T-helper 22 cell (primary cell): Measurements from ENCODE around the gene TMEM30A.
A peak's percentile ranks its signal among the peaks of the same experiment; 100 is the strongest.

Source experiments
- DNase-seq: peaks from one replicate; pipeline ENCODE4 v3.0.0-alpha.2; 2020; ENCODE audit warnings: low read depth

The TMEM30A gene

DNA sequence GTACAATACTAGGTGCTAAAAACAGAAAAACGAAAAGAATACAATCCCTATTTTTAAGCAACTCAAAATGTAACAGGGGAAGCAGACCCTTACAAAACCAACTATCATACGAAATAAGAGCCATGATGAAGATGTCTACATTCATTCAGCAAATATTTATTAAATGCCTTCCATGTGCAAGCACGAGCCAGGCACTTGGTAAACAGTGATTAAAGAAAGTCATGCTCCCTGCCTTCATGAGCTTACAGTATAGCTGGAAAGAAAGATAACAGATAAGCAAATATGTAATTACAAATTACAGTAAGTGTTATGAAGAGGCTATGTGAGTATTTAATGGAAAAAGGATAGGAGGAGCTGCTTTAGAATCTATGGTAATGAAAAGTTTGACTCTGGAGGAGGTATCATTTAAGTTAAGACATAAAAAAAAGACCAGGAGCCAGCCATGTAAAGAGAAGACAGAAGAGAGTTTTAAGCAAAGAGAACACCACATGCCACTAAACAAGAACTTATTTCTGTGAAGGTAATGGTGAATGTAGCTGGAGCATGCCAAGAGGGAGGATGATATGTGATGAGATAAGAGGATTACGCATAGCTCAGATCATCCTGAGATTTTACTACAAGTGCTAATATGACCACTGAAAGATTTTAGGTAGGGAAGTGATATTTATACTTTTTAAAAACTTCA, 21.7 kb downstream of the TMEM30A start:
- no peak for DNase-seq

DNA sequence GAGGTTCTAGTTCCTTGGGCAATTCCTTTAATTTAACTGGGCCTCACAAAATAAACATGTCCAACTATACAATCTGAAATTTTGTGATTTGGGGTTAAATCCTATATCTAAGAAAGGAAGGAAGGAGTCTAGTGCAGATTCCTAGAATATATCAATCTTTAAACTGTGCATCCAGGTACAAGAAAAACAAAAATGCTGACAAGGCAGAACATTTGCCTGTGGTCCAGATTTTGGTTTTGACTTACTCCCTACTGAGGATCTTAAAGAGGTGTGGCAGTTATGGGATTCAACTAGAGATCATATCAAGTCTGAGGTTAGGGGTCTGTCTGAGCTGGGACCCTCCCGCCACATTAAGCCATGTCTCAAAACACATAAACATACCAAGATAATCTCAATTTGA, 23.3 kb downstream of the TMEM30A start:
- DNase-seq = no peak

DNA sequence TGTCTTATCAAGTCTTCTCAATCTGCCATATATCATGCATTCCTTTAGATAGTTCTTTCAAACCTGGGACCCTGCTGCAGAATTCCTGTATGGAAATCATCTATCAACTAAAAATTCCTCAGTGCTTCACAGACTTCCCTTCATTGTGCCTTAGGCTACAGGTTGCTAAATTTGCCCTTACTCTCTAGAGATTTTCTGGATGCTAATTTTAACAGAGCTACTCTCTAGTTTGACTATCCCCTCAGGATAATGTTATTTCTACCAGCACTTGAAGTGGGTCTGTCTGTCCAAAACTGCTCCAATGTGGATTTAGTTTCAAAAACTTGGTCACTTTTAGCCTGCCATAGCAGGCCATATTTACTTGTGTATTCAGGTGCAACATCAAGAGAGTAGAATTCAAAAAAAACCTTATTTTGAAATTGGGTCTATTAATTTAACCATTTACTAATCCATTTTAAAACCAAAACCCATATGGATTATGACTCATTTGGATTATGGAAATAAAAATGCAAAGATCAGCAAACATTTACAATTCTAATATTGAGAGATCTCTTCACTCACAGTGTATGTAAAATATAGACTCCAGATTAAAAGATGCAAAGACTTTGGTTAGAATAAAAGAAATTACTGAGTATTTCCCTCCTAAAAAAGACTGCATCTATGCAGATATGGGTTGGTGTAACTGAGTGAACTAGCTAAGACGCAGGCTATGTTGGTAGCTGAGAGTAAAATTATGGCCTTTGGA, 27.1 kb downstream of the TMEM30A start:
- no peak for DNase-seq

DNA sequence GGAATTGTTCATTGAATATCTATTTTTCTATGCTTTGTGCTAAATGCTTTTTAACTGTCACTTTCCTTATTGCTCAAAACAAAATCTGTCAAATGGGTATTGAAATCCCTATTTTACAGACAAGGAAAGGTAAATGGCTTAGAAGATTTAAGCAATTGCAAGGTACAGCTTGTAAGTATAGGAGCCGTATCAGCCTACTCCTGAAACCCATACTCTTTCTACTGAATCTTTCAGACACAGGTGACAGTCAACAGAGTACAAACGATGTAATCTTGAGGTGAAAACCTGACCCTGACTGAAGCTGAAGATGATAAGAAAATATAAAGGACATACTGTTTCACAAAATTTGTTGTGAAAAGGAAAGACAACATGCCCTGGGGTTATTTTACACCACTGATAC, 34.0 kb downstream of the TMEM30A start:
- DNase-seq = no peak

DNA sequence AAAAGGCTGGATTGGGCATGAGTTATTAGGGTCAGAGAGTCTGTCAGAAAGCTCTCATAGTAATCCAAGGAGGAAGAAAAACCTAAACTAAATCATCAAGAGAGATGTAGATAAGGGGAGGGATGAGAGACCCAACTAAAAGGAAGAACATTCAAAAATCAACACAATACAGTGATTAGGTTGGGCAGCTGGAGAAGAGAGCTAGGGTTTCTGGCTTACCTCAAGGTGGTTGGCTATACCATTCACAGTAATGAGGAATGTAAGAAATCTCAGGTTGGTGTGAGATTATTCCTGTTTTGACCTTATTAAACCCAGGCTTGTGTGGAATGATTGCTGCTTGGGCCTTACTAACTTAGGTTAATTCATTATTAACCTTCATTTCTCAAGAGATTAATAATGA, 34.8 kb downstream of the TMEM30A start:
- DNase-seq = no peak

DNA sequence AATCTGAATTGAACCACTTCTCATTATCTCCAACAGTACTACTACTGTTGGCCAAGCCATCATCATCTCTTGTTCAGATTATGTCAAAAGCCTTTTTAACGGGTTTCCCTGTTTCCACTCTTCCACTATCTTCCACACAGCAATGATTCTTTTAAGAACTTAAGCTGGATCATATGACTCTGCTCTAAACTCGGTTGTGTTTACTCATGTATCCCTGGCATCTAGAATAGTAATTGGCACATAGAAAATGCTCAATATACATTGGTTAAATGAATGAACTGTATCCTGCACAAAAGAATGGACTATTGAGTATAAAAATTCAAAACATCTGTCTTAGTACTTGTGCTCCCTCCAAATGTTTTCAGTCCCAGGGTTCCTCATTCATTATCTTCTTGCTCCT, 38.2 kb downstream of the TMEM30A start:
- no peak for DNase-seq

DNA sequence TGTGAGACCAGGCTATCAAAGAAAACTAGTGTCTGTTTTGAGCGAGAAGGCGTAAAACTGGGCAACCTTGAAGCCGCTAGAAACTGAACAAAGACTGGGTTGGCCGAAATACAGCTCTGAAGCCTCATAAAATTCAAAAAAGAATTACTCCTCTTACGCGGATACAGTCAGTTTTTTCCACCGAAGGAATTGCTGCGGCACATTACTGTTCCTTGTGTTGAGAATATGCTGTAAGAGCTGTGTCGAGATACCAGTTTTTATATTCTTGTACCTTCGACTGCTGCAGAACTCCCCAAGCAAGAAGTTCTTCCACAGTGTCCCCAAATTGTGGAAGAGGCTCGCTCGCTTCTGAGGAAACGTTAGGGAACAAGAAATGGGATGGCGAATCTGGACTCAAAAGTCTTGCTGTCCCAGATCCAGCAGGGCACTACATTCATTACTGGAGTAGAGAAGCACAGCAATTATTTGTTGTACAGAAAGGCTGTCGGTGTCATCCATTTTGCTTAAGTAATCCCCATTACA, 40.5 kb downstream of the TMEM30A start:
- no peak for DNase-seq

DNA sequence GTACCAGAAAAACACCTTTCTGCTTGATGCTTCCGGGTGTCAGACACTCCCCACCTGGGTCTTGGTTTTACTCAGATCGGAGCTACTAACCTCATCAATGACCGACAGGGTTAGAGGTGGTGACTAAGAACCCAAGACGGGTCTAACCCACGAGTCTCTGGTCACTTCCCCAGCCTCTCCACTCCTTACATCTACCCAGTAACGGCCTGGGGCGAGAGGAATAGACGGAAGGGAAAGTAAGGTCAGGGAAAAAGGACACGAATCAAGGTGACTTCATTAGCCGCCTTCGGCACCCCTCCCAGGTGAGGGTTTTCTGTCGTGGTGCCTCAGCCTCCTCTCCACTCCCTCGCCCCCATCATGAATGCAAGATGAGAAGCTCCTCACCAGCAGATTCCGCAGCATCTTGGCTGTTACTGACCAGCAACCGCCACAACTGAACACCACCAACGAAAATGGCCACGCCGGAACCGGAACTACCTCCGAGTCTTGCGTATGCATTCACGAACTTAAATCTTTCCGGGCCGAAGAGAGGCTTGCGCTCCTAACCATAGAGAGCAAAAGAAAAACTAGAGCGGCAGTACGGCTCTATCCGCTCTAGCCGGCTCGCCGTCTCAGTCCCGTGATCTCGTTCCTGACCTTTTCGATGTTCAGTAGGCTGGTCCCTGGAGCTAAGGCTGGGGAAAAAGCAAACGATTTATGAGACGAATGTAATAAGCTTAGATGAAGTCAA, 41.1 kb downstream of the TMEM30A start, which contains the start of gene COX7A2:
Gene COX7A2 (minus strand): TSS at position 469 of the 730 bp plus-strand sequence. CDS start 67 bp downstream, at position 402.
- DNase-seq = peak; percentile 71

DNA sequence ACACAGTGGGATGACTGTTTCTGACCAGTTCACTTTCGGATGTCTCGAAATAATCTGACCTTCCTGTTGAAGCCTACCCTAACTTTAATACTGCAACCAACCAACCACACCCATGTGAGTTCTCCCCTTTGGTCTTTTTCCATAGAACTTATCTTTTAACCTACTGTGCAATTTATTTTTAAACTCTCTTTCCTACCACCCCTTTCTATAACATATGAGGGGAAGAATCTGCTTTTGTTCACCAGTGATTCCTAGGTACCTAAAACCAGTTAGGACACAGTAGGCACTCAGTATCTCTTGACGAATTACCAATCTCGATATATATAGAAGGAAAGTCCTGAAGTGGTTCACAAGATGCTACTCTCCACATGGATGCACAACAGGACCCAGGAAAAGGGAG, 48.0 kb downstream of the TMEM30A start:
- no peak for DNase-seq

DNA sequence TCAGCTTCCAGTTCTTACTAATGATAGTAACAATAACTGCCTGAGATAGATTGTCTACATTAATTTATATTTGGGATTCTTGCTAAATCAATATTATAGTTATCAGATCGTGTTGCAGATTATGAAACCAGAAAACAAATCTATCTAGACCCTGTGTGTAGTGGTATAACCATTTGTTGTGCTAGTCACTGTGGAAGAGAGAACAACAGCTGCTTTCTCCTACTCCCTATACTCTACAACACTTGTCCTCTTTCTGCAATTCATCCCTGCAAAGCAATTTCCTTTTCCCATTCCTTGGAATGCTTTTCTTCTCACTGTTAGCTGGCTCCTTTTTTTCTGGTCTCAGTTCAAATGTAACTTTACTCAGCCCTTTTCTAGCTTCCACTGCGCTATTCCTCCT, 49.3 kb downstream of the TMEM30A start:
- no peak for DNase-seq

DNA sequence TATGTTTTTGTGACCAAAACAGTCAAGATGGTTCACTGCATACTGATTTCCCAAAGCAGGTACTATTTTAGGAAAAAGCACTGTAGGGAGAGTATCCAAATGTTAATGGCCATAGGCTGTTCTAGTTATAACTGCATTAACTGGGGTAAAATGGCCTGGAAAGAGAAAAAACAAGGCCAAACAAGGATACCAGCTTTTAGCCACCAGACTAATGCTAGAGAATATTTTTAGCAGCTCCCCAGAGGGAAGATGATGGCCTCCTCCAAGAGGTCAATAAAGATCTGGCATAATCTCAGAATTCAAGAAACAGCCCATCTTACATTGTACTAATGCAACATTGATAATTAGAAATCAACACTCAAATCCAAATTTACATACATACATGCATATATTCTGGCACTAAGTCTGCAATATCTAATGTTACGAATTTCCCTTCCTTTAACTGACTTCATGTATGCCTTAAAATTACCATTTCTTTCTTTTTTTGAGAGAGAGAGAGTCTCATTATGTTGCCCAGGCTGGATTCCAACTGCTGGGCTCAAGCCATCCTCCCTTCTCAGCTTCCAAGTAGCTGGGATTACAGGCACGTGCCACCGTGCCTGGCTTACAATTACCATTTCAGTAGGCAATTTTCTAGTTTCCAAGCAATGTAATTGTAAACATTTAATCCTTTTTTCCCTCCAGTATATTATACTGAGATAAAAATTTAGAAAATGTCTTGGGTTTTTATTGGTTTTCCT, 50.3 kb downstream of the TMEM30A start:
- no peak for DNase-seq

DNA sequence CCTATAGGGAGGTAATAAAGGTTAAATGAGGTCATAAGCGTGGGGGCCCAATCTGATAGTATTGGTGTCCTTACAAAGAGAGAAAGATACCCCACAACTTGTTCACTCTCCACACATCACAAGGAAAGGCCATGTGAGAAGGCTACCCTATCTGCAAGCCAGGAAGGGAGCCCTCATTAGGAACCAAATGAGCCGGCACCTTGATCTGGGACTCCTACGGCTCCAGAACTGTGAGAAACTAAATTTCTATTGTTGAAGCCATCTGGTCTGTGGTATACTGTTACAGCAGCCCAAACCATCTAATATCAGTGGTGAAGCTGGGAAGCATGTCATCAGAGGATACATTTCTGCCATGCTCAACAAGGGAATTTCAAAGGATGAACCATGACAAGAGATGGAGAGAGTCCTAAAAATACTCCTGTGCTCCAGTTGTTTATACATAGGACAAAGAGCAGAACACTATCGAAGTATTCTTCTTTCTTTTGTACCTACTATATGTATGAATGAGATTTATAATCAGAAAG, 51.4 kb downstream of the TMEM30A start:
- no peak for DNase-seq

DNA sequence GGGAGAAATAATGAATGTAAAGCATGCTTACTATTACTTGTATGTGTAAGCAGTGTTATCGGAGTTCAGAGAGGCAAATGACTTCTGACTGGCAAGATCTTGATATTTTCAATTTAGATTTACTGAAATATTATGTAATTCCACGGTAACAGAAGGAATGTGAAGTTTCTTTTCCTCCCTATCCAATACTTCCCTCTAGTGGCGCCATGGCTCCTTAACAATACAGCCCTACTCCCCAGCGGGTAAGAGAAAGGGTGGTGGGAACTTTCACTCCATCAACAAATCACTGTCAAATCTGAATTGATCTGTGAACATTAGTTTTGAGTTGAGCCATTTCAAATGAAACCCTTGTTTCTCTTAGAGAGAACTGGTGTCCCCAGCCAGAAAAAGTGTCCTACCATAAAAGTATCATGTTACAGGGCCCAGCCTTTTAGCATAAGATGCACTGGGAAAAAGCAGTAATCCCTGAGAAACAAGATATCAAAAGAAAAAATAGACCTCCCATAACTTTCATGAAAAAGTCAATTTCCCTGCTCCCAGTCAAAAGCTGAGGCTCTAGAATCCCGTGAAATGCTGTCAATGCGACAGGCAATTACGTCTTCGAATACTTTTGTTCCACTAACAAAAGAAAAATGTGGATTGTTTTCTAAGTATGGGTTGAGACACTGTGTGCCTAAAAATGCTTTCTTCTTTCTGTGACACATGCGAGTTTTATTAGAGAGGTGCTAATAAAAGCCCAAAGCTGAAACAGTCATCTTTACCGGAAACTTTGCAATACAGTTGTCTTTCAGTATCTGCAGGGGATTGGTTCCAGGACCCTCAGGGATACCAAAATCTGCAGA, 53.9 kb downstream of the TMEM30A start:
- DNase-seq = no peak

DNA sequence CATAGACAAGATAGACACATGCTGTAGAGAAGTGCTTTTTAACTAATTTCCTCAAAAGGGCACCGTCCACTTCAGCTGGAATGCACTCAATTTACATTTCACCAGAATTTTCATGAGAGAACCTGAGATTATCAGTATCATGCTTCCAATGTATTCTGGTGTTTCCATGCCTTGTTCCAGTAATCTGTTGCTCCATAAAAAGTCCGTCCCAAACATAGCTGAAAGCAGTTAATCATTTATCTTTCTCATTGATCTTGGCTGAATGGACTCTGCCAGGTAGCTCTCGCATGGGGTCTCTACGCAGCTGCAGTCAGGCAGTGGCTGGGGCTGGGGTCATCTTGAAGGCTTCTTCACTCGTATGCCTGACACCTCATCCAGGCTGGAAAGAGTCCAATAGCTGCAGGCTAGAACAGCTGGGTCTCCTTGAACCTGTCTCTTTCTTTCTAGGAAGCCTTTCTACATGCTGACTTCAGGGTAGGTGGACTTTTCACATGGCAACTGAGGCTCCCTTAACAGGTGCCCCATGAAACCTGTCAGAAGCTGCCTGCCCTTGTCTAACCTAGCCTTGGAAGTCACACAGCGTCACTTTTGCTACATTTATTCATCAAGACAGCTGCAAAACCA, 60.2 kb downstream of the TMEM30A start:
- no peak for DNase-seq

DNA sequence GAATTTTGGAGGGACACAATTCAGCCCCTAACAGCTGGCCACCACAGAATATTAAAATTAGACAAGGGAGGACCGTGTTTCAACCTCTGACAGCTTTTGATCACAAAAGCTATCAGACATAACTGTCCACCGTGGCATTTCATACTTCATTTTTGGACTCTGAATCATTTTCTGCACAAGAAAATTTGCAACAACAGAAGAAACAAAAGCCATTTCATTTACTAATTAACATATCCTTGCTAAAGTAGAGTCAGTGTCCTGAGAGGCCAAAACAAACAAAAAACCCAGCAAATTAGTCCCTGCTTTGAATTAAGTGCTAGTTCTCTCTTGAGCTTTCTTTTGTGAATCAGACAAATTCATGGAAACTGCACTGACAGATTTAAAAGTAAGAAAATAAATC, 61.2 kb downstream of the TMEM30A start:
- DNase-seq = no peak

DNA sequence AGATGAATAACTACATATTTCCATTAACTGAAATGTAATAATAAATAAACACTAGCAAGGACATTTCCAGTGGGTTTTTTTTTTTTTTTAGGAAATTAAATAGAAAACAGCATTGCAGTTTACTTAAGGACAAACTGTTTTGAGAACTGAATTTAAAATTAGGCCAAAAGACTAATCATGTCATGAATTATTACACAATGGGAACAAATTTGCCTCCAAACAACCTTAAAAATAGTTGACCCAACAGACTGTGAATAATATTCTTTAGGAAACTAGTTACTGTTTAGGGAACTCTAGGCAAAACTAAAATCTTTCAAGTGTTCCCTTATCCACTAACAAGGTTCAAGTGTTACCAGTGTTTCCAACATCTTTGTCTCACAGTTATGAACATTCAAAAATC, 62.3 kb downstream of the TMEM30A start:
- no peak for DNase-seq

DNA sequence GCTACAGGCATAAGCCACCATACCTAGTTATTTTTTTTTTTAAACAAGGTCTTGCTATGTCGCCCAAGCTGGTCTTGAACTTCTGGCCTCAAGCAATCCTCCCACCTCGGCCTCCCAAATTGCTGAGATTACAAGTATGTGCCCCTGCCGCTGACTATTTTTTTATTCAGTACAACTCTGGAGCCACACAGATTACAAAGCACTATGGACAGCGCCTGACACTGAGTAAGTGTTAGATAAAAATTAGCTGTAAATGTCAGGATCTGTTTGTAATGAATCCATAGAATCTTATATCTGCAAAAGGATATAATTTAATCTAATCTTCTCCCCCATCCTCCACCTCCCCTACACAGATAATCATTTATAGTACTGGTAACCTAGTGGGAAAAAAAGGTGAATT, 63.5 kb downstream of the TMEM30A start:
- no peak for DNase-seq

DNA sequence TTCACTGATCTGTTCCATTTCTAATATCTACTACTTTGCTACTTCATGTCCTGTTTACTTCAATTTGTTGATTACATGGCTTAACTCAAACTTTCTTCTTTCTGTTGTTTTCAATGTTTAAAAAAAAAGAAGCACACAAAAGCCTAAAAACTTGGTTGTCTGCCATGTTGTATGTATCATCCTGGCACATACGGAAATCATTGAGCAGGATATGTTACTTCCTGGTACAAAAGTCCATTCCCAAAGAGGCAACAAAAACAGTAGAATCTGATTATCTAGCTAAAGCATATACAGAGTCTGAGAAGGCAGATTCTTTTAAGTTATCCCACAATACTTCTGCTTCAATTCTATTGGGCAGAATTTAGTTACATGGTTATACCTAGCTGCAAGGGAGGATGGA, 64.2 kb downstream of the TMEM30A start:
- no peak for DNase-seq

DNA sequence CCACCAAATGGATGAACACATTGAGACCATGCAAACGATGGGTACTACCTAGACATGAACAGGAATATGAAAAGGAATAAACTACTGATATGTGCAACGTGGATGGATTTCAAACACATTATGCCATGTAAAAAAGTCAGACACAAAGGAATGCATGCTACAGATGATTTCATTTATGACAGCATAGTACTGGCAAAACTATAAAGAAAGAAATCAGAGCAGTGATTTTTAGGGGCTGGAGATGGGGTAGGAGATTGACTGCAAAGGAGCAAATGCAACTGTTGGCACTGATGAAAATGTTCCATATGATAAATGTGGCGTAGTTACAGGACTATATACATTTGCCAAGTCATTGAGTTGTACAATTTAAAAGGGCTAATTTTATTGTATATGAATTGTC, 65.3 kb downstream of the TMEM30A start:
- no peak for DNase-seq

DNA sequence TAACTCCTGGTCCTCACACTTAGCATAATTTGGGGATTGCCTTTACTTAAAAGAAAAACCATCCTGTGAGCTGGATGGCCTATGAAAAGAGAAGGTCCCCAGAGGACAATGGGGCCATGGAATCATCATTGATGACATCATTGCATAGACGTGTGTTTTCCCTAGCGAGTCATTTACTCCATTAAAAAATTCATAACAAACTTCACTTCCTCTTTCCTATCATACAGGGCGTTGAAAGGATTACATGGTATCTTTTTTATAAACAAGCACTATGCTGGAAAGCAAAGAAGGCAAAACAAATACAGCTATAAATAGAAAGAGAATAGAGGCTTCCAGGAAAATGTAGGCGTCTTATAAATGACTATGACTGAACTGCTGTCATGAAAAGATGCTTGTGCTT, 67.4 kb downstream of the TMEM30A start:
- no peak for DNase-seq

DNA sequence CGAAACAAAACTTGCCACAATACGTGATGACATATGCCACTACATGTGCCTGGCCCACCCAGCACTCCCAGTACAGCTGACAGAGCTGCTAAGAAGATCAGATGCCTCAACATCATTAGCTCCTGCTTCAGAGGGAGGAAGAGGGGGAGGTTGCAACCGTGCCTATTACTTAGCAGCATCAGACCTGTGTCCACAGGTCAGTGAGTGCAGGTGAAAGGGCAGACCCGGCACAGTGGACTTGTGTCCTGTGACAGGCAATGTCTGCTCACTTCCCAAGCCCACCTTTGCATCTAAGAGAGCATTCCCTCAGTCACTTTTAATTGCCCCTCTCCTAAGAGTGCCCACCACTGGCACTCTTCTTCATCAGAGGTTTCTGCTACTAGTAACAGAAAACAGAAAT, 69.3 kb downstream of the TMEM30A start:
- DNase-seq = no peak
